IMR-90 (cell line): ENCODE results near the gene JSRP1. TPM values are rescaled to one million over a fixed set of nuclear protein-coding genes. Genes with fewer than 3 reads are reported as not detected.

Experiments used
- CTCF ChIP-seq: conservative IDR thresholded peaks from 2 replicates; pipeline ENCODE4 v1.5.1; 2012; ENCODE audit warnings: mild to moderate bottlenecking, low read depth, low read length, improper control_type of control experiment
- polyA plus RNA-seq, 3 experiments: library from polyadenylated mRNA; depleted of rRNA; stranded (reverse); fragments of >200 nt; gene quantifications; 2 replicates each; pipeline ENCODE4 v1.2.3, GENCODE V29; 2012; ENCODE audit warnings: low replicate concordance in 1 of 3
- total RNA-seq: library from RNA; depleted of rRNA; stranded (reverse); fragments of >200 nt; gene quantifications from 2 replicates; pipeline ENCODE4 v1.2.3, GENCODE V29; 2012

JSRP1 gene
- total and polyA plus RNA-seq, 2 of the 4 experiments (the other 2 are of a cell fraction) = not detected

- TF ChIP-seq CTCF = no peak
Measured at GRCh38 chr19:2237051-2237868, 19.0 kb downstream of the JSRP1 start (continued).
